GM12873 (cell line): ENCODE results near the gene PTOV1.

Source experiments
- CTCF ChIP-seq: IDR thresholded peaks from 2 replicates; pipeline ENCODE4 v1.5.1; 2012; ENCODE audit warnings: low read depth, mild to moderate bottlenecking, moderate library complexity, low read length, control low read depth; ENCODE audit not compliant: insufficient read depth; ENCODE audit errors: missing control alignments

Gene PTOV1

DNA sequence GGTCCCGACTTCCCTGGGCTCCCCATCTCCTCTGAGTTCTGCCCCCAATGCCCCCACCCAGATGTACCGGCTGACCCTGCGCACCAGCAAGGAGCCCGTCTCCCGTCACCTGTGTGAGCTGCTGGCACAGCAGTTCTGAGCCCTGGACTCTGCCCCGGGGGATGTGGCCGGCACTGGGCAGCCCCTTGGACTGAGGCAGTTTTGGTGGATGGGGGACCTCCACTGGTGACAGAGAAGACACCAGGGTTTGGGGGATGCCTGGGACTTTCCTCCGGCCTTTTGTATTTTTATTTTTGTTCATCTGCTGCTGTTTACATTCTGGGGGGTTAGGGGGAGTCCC, 44.4 kb upstream of the PTOV1 start:
- no peak for TF ChIP-seq CTCF

- no peak for TF ChIP-seq CTCF
These were observed 43.7 kb upstream of the PTOV1 start for GRCh38 chr19:49807058-49807903.

DNA sequence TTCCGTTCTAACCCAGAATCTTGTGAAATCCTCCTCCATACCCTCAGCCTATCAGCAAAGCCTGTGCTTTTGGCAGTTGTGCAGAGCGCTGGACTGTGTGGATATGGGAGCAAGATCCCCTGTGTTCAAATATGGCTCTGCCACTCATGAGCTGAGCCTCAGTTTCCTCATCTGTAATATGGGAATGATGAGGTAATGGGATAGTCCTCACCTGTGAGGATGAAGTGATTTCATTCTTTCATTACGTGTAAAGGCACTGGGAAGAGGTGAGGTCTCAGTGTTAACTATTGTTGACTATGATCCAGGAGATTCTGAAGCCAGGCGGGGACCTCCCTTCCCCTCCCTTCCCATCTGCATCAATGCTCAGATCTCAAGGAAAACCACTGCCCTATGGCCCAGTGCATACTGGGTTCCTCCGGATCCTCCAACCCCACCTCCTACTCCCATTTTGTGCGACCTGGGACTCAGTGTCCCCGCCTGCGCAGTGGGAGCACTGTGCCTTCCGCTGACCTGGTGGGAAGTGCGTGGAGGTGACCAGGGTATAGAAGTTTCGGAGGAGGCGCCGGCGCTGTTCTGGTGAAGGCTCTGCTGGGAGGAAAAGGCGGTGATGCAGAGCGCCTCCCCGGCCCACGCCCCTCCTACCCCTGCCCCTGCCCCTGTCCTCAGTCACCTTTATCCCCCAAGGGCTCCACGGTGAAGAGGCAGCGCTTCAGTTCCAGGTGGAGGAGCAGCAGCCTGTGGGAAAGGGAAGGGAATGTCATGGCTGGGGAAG, 42.9 kb upstream of the PTOV1 start:
- no peak for TF ChIP-seq CTCF

DNA sequence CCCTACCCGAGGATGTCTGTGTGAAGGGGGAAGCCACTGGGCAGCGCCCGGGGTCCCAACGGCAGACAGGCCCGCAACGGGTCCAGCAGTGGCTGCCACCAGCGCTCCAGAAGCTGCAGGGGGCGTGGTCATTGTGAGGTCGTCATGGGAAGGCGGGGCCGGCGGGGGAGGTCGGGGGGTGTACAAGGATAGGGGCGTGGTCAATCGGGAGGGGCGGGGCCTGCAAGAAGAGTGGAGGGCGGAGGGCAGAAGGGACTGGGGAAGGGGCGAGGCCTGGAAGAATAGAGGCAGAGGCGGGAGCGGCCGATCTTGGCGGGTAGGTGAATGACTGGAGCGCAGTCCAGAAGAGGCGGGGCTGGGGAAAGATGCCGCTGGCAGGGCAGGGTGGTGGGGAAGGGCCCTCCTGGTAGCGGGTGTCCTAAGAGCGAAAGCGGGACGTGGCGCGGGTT, 42.2 kb upstream of the PTOV1 start:
- no peak for TF ChIP-seq CTCF

DNA sequence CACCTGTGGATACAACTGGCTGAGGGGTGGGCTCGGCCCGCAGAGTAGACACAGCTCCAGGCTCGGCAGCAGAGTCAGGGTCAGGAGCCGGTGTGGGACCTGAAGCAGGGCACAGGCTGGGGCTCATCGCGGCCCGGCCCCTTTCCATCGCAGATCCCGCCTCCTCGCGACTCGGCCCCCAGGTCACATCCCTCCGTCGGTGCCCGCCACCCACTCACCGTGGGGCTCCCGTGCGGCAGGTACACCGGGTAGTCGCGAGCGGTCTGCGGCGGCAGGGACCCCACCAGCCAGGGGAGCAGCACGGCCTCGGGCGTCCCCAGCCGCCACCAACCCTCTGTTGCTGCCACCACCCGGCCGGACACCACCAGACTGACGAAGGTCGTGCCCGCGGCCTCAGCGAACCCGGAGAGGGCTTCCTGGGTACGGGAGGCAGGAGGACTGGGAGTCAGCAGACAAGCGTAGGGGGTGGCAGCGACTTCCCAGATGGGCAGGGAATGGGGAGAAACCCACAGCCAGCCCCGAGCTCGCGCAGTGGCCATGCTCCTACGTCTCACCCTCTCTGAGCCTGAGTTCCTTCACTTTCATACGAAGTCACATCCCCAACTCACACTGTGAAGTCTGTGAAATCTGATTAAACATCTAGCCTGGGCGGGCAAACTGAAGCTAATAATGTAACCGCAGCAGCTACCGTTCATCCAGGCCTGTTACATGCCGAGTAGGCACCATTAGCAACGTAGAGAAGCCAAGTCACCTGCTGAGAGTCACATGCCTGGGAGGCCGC, 41.6 kb upstream of the PTOV1 start:
- TF ChIP-seq CTCF: peak; percentile 3

- TF ChIP-seq CTCF: no peak
These were observed 41.0 kb upstream of the PTOV1 start for GRCh38 chr19:49809941-49810389.

DNA sequence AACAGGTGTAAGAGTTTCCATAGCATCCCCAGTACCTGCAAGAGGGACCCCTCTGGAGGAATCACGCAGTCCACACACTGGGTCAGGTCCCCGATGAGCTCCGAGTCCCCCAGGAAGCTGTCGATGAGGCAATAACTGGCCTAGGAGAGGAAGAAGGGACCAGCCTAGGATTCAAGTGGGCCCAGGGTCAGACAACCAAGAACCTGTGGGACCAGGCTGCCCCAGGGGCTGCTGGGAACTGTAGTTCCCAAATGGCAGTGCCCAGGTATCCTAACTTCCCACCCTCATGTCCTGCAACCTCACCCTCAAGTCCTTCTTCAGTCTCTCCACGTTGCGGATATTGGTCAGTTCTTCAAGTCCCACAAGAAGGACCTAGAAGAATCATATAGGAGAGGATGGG, 39.6 kb upstream of the PTOV1 start:
- TF ChIP-seq CTCF: no peak
